GM21390 (cell line): Measurements from ENCODE around the gene SLC26A4.

Source experiments
- ATAC-seq: cut with Tn5 transposase; IDR thresholded peaks from one replicate; pipeline ENCODE4 v1.9.1; 2021; ENCODE audit not compliant: unreplicated experiment

The SLC26A4 gene

DNA sequence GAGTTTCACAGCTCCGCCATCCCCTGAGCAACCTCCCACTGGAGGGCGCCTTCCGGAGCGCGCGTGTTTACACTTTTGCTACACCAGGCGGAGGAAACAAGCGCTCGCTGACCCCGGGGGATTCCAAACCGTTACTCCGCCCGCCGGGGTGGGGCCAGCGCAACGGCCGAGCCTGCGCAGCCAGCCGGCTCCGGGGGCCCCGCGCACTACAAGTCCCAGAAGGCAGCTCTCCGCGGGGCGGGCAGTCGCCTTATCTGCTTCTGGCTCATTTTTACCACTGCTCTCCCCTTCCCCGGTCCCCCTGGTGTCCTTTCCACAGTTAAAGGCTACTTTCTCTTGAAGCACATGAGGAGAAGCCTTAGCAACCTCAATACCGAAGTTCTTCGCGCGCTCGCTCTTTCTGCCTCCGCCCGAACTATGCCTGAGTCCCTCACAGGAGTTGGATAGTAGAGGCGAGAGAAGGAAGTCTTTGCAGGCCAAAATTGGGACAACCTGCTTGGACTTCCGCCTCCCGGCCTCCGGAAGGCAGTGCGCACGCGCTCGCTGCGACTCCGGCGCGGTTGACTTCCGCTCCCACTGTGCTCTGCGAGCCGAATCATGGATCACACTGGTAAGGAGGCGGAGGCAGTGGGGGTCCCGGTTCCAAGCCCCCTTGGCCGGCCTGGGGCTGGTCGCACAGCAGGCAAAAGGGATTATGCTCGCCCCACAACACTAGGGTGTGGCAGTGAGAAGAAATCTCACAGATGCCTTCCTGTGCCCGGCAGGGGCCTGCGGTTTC, 83.1 kb downstream of the SLC26A4 start, which contains the start of gene CBLL1:
Gene CBLL1, plus strand, starts transcription at position 576 of the 778 bp plus-strand sequence. Its CDS starts 22 bp downstream, at position 598.
- ATAC-seq, result peak; percentile 89

GRCh38 chr7:107744345-107744750, 83.7 kb downstream of the SLC26A4 start:
- peak; percentile 34 for ATAC-seq

- no peak for ATAC-seq
Observed at GRCh38 chr7:107746006-107746405, 85.4 kb downstream of the SLC26A4 start.

DNA sequence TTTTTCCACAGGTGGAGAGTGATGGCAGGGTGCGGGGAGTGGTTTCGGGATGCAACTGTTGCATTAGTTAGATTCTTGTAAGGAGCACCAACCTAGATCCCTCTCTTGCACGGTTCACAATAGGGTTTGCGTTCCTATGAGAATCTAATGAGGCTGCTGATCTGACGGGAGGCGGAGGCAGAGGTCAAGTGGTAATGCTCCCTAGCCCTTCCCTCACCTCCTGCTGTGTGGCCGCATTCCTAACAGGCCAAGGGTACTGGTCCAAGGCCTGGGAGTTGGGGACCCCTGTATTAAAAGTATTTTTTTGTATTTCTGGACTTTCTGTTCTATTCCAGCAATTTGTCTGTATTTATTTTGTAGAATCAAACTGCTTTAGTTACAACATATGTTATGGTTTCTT, 90.5 kb downstream of the SLC26A4 start:
- ATAC-seq, result no peak

GRCh38 chr7:107754642-107755041, 94.0 kb downstream of the SLC26A4 start:
- ATAC-seq, result no peak

DNA sequence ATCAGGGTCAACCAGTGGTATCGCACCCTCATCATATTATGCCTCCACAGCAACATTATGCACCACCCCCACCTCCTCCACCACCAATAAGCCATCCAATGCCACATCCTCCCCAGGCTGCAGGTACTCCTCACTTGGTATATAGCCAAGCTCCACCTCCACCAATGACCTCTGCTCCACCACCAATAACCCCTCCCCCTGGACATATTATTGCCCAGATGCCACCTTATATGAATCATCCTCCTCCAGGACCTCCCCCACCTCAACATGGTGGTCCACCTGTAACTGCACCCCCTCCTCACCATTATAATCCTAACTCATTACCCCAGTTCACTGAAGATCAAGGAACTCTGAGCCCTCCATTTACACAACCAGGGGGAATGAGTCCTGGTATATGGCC, 98.0 kb downstream of the SLC26A4 start:
- ATAC-seq, result no peak

DNA sequence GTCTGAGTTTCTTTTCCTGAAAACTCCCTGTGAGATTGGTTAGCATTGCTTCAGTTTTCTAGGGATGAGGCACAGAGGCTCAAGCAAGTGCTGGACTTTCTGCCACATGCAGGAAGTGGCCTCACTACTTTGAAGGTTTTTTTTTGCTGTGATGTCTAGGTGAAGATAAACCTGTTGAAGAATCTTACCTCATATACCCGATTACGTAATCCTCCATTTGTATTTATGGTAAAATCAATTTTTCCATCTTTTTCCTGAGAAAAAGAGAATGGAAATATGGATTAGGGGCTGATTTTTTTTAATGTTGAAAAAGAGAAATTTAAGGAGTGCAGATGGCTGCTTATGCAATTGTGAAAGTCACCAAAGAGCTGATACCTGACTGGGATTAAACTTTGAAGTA, 106.8 kb downstream of the SLC26A4 start:
- no peak for ATAC-seq
